Naive B cell (primary cell): Measurements from ENCODE around the gene CPLX3. TPM values are rescaled to one million over a fixed set of nuclear protein-coding genes. Genes with fewer than 3 reads are reported as not detected.

ENCODE experiments used
- ATAC-seq, 2 donors: fragments of 150-1000 bp; cut with Tn5 transposase; 2 replicates each; pipeline ENCODE4 v1.10.0; 2021; ENCODE audit warnings: low read depth in 2 of 2, mild to moderate bottlenecking in 2 of 2, moderate library complexity in 2 of 2
- DNase-seq: peaks from one replicate; pipeline ENCODE4 v3.0.0; 2022
- H3K27ac Mint-ChIP-seq, 6 donors: one replicate each; pipeline ENCODE4 v1.8.0; 2020 to 2022; ENCODE audit warnings: mild to moderate bottlenecking in 6 of 6, mixed read lengths in 6 of 6, moderate library complexity in 5 of 6, inconsistent platforms in 2 of 6
- H3K27me3 Mint-ChIP-seq, 3 donors: one replicate each; pipeline ENCODE4 v1.8.0; 2021 to 2022; ENCODE audit warnings: mixed read lengths in 3 of 3, mild to moderate bottlenecking in 1 of 3
- H3K36me3 Mint-ChIP-seq, 2 donors: one replicate each; pipeline ENCODE4 v1.8.0; 2020 to 2022; ENCODE audit warnings: mixed read lengths in 2 of 2, inconsistent platforms in 1 of 2, mild to moderate bottlenecking in 1 of 2
- H3K4me1 Mint-ChIP-seq, 3 donors: one replicate each; pipeline ENCODE4 v1.8.0; 2020 to 2022; ENCODE audit warnings: mixed read lengths in 3 of 3, inconsistent platforms in 1 of 3, mild to moderate bottlenecking in 1 of 3, moderate library complexity in 1 of 3
- H3K4me3 Mint-ChIP-seq, 8 donors: one replicate each; pipeline ENCODE4 v1.8.0; 2020 to 2022; ENCODE audit warnings: mild to moderate bottlenecking in 8 of 8, mixed read lengths in 8 of 8, moderate library complexity in 8 of 8, inconsistent platforms in 2 of 8
- H3K9me3 Mint-ChIP-seq, 7 donors: one replicate each; pipeline ENCODE4 v1.8.0; 2020 to 2022; ENCODE audit warnings: mixed read lengths in 7 of 7, mild to moderate bottlenecking in 5 of 7, inconsistent platforms in 2 of 7, moderate library complexity in 1 of 7
- polyA plus RNA-seq, 6 donors: library from polyadenylated mRNA; unstranded; fragments of 300-500 nt; fragmentation: Illumina TruSeq; gene quantifications; one replicate each; pipeline ENCODE4 v1.2.3, GENCODE V29; 2021; ENCODE audit warnings: low read depth in 6 of 6

The CPLX3 gene
- polyA plus RNA-seq, 6 donors from 2014 or later: not detected

DNA sequence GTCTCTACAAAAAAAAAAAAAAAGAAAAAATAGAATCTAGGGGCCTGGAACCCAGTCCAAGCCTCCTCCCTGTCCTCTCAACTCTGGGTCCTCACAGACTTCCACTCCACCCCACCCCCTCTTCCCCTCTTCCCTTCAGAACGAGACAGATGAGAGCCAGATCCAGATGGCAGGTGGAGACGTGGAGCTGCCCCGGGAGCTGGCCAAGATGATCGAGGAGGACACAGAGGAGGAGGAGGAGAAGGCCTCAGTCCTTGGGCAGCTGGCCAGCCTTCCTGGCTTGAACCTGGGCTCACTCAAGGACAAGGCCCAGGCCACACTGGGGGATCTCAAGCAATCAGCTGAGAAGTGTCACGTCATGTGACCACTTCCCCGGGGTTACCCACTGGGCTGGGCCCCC lies 3.6 kb downstream of the CPLX3 start:
- Mint-ChIP-seq H3K27me3 (peaks cover 18 to 50% (median 48%) of the 10 kb centered on the region in 3 donors), H3K36me3 (no peaks in the 10 kb centered on the region), H3K4me3 (no peak overlapping the region), H3K9me3 (no peaks in the 10 kb centered on the region), H3K4me1 (peaks cover 3 to 26% (median 12%) of the 10 kb centered on the region in 3 donors), H3K27ac (no peak overlapping the region)
- no peak for ATAC-seq
- no peak for DNase-seq

DNA sequence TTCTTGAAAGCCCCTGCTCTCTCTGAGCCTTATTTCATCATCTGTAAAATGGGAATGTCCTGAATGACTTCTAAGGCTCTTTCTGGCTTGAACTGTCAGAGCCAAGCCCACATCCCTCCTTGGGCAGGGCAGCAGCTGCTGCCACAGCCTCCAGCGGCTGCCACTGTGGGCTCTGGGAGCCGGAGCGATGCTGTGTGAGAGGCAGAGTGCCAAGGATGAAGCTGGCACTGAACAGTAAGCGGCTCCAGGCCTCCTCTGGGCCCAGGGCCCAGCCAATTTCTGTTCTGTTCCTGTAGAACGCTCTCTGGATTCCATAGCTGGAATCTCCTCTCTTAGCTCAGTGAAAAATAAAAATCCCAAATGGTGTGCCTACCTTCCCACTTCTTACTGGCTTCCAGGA lies 4.4 kb downstream of the CPLX3 start:
- ATAC-seq: no peak
- peaks cover 7 to 32% (median 14%) of the 10 kb centered on the region in 3 donors for H3K4me1 Mint-ChIP-seq
- no peak overlapping the region for H3K4me3 Mint-ChIP-seq
- no peaks in the 10 kb centered on the region for H3K36me3 Mint-ChIP-seq
- H3K27me3 Mint-ChIP-seq: peaks cover 15 to 43% (median 39%) of the 10 kb centered on the region in 3 donors
- H3K9me3 Mint-ChIP-seq: no peaks in the 10 kb centered on the region
- DNase-seq: no peak
- H3K27ac Mint-ChIP-seq: no peak overlapping the region

- Mint-ChIP-seq H3K9me3 (no peaks in the 10 kb centered on the region), H3K4me3 (no peak overlapping the region), H3K27ac (peak overlapping the region in 1 of 6 donors; percentile 77), H3K27me3 (peaks cover 11 to 35% (median 30%) of the 10 kb centered on the region in 3 donors), H3K36me3 (no peaks in the 10 kb centered on the region), H3K4me1 (peaks cover 7 to 30% (median 14%) of the 10 kb centered on the region in 3 donors)
- ATAC-seq: no peak
- DNase-seq: no peak
These were observed 5.5 kb downstream of the CPLX3 start for GRCh38 chr15:74831813-74832495.

- no peak for DNase-seq
- peaks cover 0 to 5% of the 10 kb centered on the region in 2 donors for H3K36me3 Mint-ChIP-seq
- no peak for ATAC-seq
- H3K4me1 Mint-ChIP-seq: peaks cover 7 to 28% (median 14%) of the 10 kb centered on the region in 3 donors
- H3K27me3 Mint-ChIP-seq: peaks cover 11 to 27% (median 22%) of the 10 kb centered on the region in 3 donors
- no peaks in the 10 kb centered on the region for H3K9me3 Mint-ChIP-seq
- peak overlapping the region in 1 of 8 donors; percentile 29 for H3K4me3 Mint-ChIP-seq
- no peak overlapping the region for H3K27ac Mint-ChIP-seq
These were observed 6.4 kb downstream of the CPLX3 start for GRCh38 chr15:74832826-74833225.

- Mint-ChIP-seq H3K4me1 (peaks cover 7 to 28% (median 10%) of the 10 kb centered on the region in 3 donors), H3K27me3 (peaks cover 6 to 20% (median 14%) of the 10 kb centered on the region in 3 donors), H3K4me3 (no peak overlapping the region), H3K9me3 (no peaks in the 10 kb centered on the region), H3K36me3 (peaks cover 0 to 5% of the 10 kb centered on the region in 2 donors), H3K27ac (peak overlapping the region in 1 of 6 donors; percentile 52)
- no peak for ATAC-seq
- no peak for DNase-seq
These were observed 7.1 kb downstream of the CPLX3 start for GRCh38 chr15:74833376-74834107.

GRCh38 chr15:74835312-74835823 lies 8.9 kb downstream of the CPLX3 start:
- ATAC-seq (peak; percentile 37 to 50), DNase-seq (peak; percentile 18)
- Mint-ChIP-seq H3K4me3 (peak overlapping the region in 1 of 8 donors; percentile 45), H3K4me1 (peaks cover 10 to 28% (median 10%) of the 10 kb centered on the region in 3 donors), H3K27me3 (peaks cover 0 to 8% (median 4%) of the 10 kb centered on the region in 3 donors), H3K9me3 (no peaks in the 10 kb centered on the region), H3K27ac (peak overlapping the region in 2 of 6 donors; percentile 64 to 69), H3K36me3 (peaks cover 0 to 5% of the 10 kb centered on the region in 2 donors)

DNA sequence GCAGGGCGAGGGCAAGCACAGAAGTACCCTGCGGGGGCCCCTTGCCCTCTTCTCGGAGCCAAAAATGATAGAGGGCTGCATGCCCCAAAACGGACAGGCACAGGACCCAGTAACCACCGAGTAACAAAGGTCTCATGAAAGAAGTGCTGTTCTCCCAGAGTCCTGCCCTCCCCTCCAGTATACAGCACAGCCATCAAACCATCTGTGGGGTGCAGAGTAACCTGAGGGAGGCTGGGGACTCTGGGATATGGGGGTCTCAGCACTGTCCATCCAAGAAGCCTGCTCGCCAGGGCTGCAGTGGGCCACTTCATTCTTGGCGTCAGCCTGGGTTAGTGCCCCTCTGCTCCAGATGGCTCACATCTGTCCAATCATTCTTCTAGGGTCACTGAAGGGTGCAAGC lies 10.4 kb downstream of the CPLX3 start:
- Mint-ChIP-seq H3K4me3 (no peak overlapping the region), H3K4me1 (peaks cover 16 to 34% (median 17%) of the 10 kb centered on the region in 3 donors), H3K9me3 (no peaks in the 10 kb centered on the region), H3K36me3 (peaks cover 0 to 5% of the 10 kb centered on the region in 2 donors), H3K27ac (no peak overlapping the region), H3K27me3 (no peaks in the 10 kb centered on the region)
- ATAC-seq (no peak), DNase-seq (no peak)

DNA sequence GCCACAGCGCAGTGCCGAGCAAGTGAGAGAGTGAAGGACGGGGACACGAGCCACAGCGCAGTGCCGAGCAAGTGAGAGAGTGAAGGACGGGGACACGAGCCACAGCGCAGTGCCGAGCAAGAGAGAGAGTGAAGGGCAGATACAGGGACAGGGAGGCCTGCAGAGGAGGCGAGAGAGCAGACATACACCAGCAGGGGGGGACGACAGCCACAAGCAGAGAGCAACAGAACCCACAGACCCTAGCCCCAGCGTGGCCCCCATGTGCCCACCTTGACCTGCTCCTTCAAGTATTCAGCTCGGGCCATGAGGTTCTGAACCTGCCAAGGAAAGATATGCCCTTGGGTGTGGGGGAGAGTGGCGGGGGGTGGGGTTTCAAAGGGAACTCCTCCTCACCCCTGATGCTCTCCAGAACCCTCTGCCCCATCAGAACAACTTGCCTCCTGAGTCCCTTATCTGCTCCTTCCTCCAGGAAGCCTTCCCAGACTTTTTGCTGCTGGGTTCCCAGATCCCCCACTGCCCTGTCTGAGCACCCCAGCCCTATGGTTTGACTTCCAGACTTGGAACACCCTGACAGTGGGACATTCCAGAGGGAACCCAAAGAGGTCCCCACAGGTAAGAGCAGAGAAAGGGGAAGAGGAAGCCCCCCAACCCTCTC lies 11.2 kb downstream of the CPLX3 start:
- Mint-ChIP-seq H3K4me1 (peaks cover 23 to 41% (median 23%) of the 10 kb centered on the region in 3 donors), H3K9me3 (no peaks in the 10 kb centered on the region), H3K36me3 (peaks cover 0 to 5% of the 10 kb centered on the region in 2 donors), H3K4me3 (peak overlapping the region in 1 of 8 donors; percentile 71), H3K27ac (peak overlapping the region in 1 of 6 donors; percentile 76), H3K27me3 (no peaks in the 10 kb centered on the region)
- DNase-seq (no peak), ATAC-seq (no peak)

DNA sequence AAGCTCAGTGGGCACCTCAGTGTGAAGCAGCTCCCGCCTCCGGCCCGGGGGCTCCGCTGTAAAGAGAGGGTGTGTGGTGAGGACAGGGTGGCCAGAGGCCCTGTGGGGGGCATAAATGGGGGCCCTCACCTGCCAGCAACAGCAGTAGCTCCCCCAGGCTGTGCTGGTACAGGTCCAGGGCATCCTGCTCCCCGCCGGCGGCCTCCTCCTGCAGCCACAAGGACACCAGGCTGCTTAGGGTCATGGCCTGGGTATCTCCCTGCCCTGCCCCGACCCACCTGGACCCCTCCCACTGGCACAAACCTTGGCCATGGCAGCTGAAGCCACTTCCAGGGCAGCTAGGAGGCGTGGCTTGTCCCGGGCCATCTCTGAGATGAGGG lies 11.7 kb downstream of the CPLX3 start:
- H3K9me3 Mint-ChIP-seq: no peaks in the 10 kb centered on the region
- no peak overlapping the region for H3K27ac Mint-ChIP-seq
- H3K27me3 Mint-ChIP-seq: no peaks in the 10 kb centered on the region
- ATAC-seq (no peak), DNase-seq (no peak)
- H3K4me3 Mint-ChIP-seq: no peak overlapping the region
- peaks cover 0 to 5% of the 10 kb centered on the region in 2 donors for H3K36me3 Mint-ChIP-seq
- peaks cover 22 to 41% (median 25%) of the 10 kb centered on the region in 3 donors for H3K4me1 Mint-ChIP-seq

GRCh38 chr15:74838746-74839525 lies 12.5 kb downstream of the CPLX3 start:
- H3K27ac Mint-ChIP-seq: no peak overlapping the region
- peaks cover 0 to 5% of the 10 kb centered on the region in 2 donors for H3K36me3 Mint-ChIP-seq
- H3K9me3 Mint-ChIP-seq: no peaks in the 10 kb centered on the region
- ATAC-seq (no peak), DNase-seq (no peak)
- H3K4me3 Mint-ChIP-seq: no peak overlapping the region
- no peaks in the 10 kb centered on the region for H3K27me3 Mint-ChIP-seq
- peaks cover 28 to 42% (median 28%) of the 10 kb centered on the region in 3 donors for H3K4me1 Mint-ChIP-seq

- DNase-seq (no peak), ATAC-seq (no peak)
- peaks cover 0 to 5% of the 10 kb centered on the region in 2 donors for H3K36me3 Mint-ChIP-seq
- no peak overlapping the region for H3K4me3 Mint-ChIP-seq
- H3K27me3 Mint-ChIP-seq: no peaks in the 10 kb centered on the region
- H3K4me1 Mint-ChIP-seq: peaks cover 30 to 42% (median 30%) of the 10 kb centered on the region in 3 donors
- H3K27ac Mint-ChIP-seq: peak overlapping the region in 1 of 6 donors; percentile 42
- H3K9me3 Mint-ChIP-seq: no peaks in the 10 kb centered on the region
These were observed 13.3 kb downstream of the CPLX3 start for GRCh38 chr15:74839526-74840395.
